ENCODE results near the gene SAMSN1. TPM values are rescaled to one million over a fixed set of nuclear protein-coding genes. Genes with fewer than 3 reads are reported as not detected.

The SAMSN1 gene
- total and polyA plus RNA-seq, 2 of the 8 experiments (the other 6 are each of a cell fraction or from before 2014, with no cell fraction given), result 0.50 to 3.0 TPM

DNA sequence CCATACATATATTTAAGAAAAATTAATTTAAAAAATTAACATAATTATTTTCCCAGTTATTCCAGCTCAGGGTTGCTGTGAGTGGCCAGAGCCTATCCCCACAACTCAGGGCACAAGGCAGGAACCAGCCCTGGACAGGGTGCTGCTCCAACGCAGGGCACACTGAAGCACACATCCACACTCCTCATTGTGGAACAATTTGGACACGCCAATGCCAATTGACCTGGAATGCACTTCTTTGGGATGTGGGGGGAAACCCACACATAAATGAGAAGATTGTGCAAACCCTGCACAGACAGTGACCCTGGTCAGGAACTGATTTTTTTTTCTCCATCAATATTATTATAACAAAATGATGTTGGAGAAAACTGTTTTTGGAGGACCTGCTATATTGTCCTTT lies 23.4 kb downstream of the SAMSN1 start:
- DNase-seq (ENCODE audit: low read depth in 1 of 2, low spot score in 2 of 2) (no peak), FAIRE-seq (no peak)
- Histone ChIP-seq H4K5ac (ENCODE audit: insufficient read length, low read depth, low read length) (no peak overlapping the region), H3K4me3 (ENCODE audit: extremely low read depth in 1 of 4, insufficient read depth in 2 of 4, low read depth in 3 of 4, low read length in 4 of 4) (no peak overlapping the region), H3K9ac (replicated peaks in 1 of 4; ENCODE audit: extremely low read depth in 1 of 4, low read depth in 3 of 4, low read length in 3 of 4) (no peak overlapping the region), H3K18ac (ENCODE audit: extremely low read depth, low read length) (no peak overlapping the region), H3K14ac (ENCODE audit: insufficient read length) (no peak overlapping the region), H3K23ac (ENCODE audit: insufficient read length) (no peak overlapping the region), H2AFZ (ENCODE audit: low read length) (0 out of 2 replicates have a peak overlapping the region, but pooled peaks have one; percentile 20), H4K20me1 (replicated peaks in 1 of 2; ENCODE audit: control insufficient read depth in 1 of 2, insufficient read depth in 2 of 2, low read length in 2 of 2) (no peaks in the 10 kb centered on the region), H3K4me2 (ENCODE audit: insufficient read depth in 1 of 2, low read depth in 2 of 2, low read length in 2 of 2) (no peak overlapping the region), H2BK12ac (ENCODE audit: low read depth, low read length) (no peak overlapping the region), H4K91ac (replicated peaks; ENCODE audit: insufficient read length, low read length) (no peak overlapping the region), H3K9me3 (ENCODE audit: insufficient read depth in 2 of 2, low read depth in 1 of 2, low read length in 1 of 2) (no peaks in the 10 kb centered on the region), H3K23me2 (ENCODE audit: low read depth, low read length) (no peaks in the 10 kb centered on the region), H2BK120ac (replicated peaks; ENCODE audit: low read depth, low read length) (no peak overlapping the region), H3K27ac (ENCODE audit: low read depth, low read length) (no peak overlapping the region), H3K36me3 (ENCODE audit: control insufficient read depth in 2 of 4, insufficient read depth in 4 of 4, low read length in 3 of 4) (no peaks in the 10 kb centered on the region), H3K79me2 (ENCODE audit: control insufficient read depth in 1 of 2, insufficient read depth in 2 of 2, low read length in 2 of 2) (no peaks in the 10 kb centered on the region), H3K56ac (replicated peaks; ENCODE audit: insufficient read length, low read depth, low read length) (no peak overlapping the region), H2BK5ac (ENCODE audit: low read depth, low read length) (no peak overlapping the region), H2BK20ac (ENCODE audit: low read length) (no peak overlapping the region), H3K79me1 (ENCODE audit: low read depth, low read length) (no peaks in the 10 kb centered on the region), H3K27me3 (replicated peaks in 1 of 4; ENCODE audit: control insufficient read depth in 3 of 4, extremely low read depth in 1 of 4, insufficient read depth in 3 of 4, low read length in 3 of 4) (no peaks in the 10 kb centered on the region), H2AK5ac (ENCODE audit: low read depth, low read length) (no peak overlapping the region; the same call in 1 of the 2 replicates), H4K8ac (ENCODE audit: extremely low read depth, insufficient read depth, low read length) (no peak overlapping the region; the same call in 1 of the 2 replicates), H3K4ac (replicated peaks; ENCODE audit: insufficient read length, low read depth, low read length) (no peak overlapping the region), H3K4me1 (replicated peaks in 1 of 4; ENCODE audit: control insufficient read depth in 3 of 4, insufficient read depth in 4 of 4, low read length in 3 of 4) (peaks cover 0 to 5% (median 2%) of the 10 kb centered on the region in 4 experiments; a peak in 2 of 7 replicates), H2BK15ac (ENCODE audit: low read length) (no peak overlapping the region)
- WGBS, 2 experiments (ENCODE audit: extremely low coverage in 1 of 2, insufficient coverage in 1 of 2, insufficient read length in 1 of 2, insufficient replicate concordance in 2 of 2, low coverage in 1 of 2, low lambda C conversion rate in 2 of 2, missing lambda C conversion rate in 1 of 2), result 85% methylated on average over 2 of the region's 2 CpGs; no CpG with 5 or more reads in 1 of the 2 experiments
- CTCF ChIA-PET (ENCODE audit: partially characterized antibody), result no interaction called here
- POLR2A ChIA-PET (ENCODE audit: partially characterized antibody), result no interaction called here
- TF ChIP-seq SAP30 (IDR thresholded peaks at IDR 0.05; ENCODE audit: insufficient read depth, insufficient replicate concordance, low read length) (no peak), SP2 (IDR thresholded peaks at IDR 0.05; ENCODE audit: low read length) (no peak), GTF2F1 (IDR thresholded peaks at IDR 0.05; ENCODE audit: borderline replicate concordance, low read depth, low read length) (no peak), CEBPB (IDR thresholded peaks at IDR 0.05; ENCODE audit: low read depth, low read length) (no peak), SP4 (IDR thresholded peaks at IDR 0.05; ENCODE audit: low read length) (no peak), POLR2A (IDR thresholded peaks at IDR 0.05; ENCODE audit: control extremely low read depth in 1 of 2, low read depth in 2 of 2, low read length in 2 of 2) (no peak), KDM5A (IDR thresholded peaks at IDR 0.05; ENCODE audit: low read length) (no peak), CTBP2 (IDR thresholded peaks at IDR 0.05; ENCODE audit: borderline replicate concordance, insufficient read depth, insufficient read length, low read length) (no peak), TBP (IDR thresholded peaks at IDR 0.05; ENCODE audit: low read depth, low read length) (no peak)
- TF ChIP-seq, protein P1, sequence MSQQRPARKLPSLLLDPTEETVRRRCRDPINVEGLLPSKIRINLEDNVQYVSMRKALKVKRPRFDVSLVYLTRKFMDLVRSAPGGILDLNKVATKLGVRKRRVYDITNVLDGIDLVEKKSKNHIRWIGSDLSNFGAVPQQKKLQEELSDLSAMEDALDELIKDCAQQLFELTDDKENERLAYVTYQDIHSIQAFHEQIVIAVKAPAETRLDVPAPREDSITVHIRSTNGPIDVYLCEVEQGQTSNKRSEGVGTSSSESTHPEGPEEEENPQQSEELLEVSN (IDR thresholded peaks at IDR 0.05), result no peak

All from H1 (cell line).